K562 (cell line): Measurements from ENCODE around the gene MPL. TPM values are rescaled to one million over a fixed set of nuclear protein-coding genes. Genes with fewer than 3 reads are reported as not detected.
A peak's percentile ranks its signal among the peaks of the same experiment; 100 is the strongest.

ENCODE experiments used
- CBFA2T2 ChIP-seq: fragments of 450-650 bp; conservative IDR thresholded peaks from 2 replicates; pipeline ENCODE4 v1.6.1; 2017; ENCODE audit warnings: mild to moderate bottlenecking
- CBX8 ChIP-seq: fragments of 200-600 bp; sonication (generic); IDR thresholded peaks from 2 replicates; pipeline ENCODE4 v1.6.1; 2012; ENCODE audit warnings: borderline replicate concordance, mixed run types, low read depth, mild to moderate bottlenecking, moderate library complexity, mixed read lengths, low read length, control low read depth, inconsistent platforms; ENCODE audit not compliant: poor library complexity, severe bottlenecking; ENCODE audit errors: extremely low read depth
- HES1 ChIP-seq: fragments of 450-650 bp; IDR thresholded peaks from 2 replicates; pipeline ENCODE4 v1.6.1; 2016; ENCODE audit warnings: low read depth, mild to moderate bottlenecking, moderate library complexity
- ILF3 ChIP-seq: fragments of 450-650 bp; IDR thresholded peaks from 2 replicates; pipeline ENCODE4 v1.6.1; 2018; ENCODE audit warnings: antibody characterized with exemption, mild to moderate bottlenecking, moderate library complexity, borderline replicate concordance
- MLLT1 ChIP-seq, 2 experiments: fragments of 450-650 bp; IDR thresholded peaks; 2 replicates each; pipeline ENCODE4 v1.6.1; 2016
- RNF219 ChIP-seq: fragments of 250-450 bp; sonication (Bioruptor Pico); IDR thresholded peaks from 2 replicates; pipeline ENCODE4 v1.5.0; 2022; ENCODE audit warnings: mild to moderate bottlenecking
- SMARCA5 ChIP-seq: fragments of 450-650 bp; IDR thresholded peaks from 2 replicates; pipeline ENCODE4 v1.6.1; 2016
- TEAD1 ChIP-seq, 2 experiments: fragments of 450-650 bp in 1 of 2; sonication (generic) in 1 of 2; formaldehyde crosslinking; IDR thresholded peaks; 2 replicates each; pipeline versions ENCODE4 v1.4.0 to v1.8.0; 2020 to 2022; ENCODE audit warnings: mild to moderate bottlenecking in 2 of 2, missing genetic modification reagents in 1 of 2
- ZBTB43 ChIP-seq: sonication (generic); formaldehyde crosslinking; IDR thresholded peaks from 2 replicates; pipeline ENCODE4 v1.8.0; 2023; ENCODE audit warnings: mild to moderate bottlenecking, missing genetic modification reagents
- ZNF407 ChIP-seq: fragments of 450-650 bp; IDR thresholded peaks from 2 replicates; pipeline ENCODE4 v1.6.1; 2016; ENCODE audit warnings: low read depth
- polyA plus RNA-seq, 8 experiments: library from polyadenylated mRNA; depleted of rRNA in 4 of 8; stranded (reverse) in 5 of 8; unstranded in 3 of 8; fragments of >200 nt; fragmentation: Nextera tagmentation in 2 of 8; fragmentation: Illumina TruSeq in 1 of 8; extraction: Ambion mirVana in 2 of 8; extraction: Trizol in 1 of 8; gene quantifications; 2 replicates each; pipeline versions ENCODE4 v1.2.1 to v1.2.3, GENCODE V29; 2011 to 2014; ENCODE audit warnings: inconsistent platforms in 1 of 8, missing spikeins in 1 of 8
- total RNA-seq, 7 experiments: library from RNA; depleted of rRNA in 6 of 7; stranded (reverse); fragments of >200 nt in 6 of 7; fragmentation: Illumina TruSeq in 2 of 7; extraction: Trizol in 2 of 7; gene quantifications; 2 replicates each; pipeline versions ENCODE4 v1.2.1 to v1.2.3, GENCODE V29; 2011 to 2021; ENCODE audit warnings: low replicate concordance in 1 of 7

The MPL gene
- total and polyA plus RNA-seq, 9 of the 15 experiments (the other 6 are each of a cell fraction or from before 2014, with no cell fraction given), result not detected

- TF ChIP-seq MLLT1 (IDR thresholded peaks at IDR 0.05) (peak in 1 of 2 experiments; percentile 26; a peak in 1 of 4 replicates), CBFA2T2 (peak; percentile 70), ZNF407 (no peak), TEAD1 (CRISPR knock-in tag; IDR thresholded peaks at IDR 0.05) (no peak), ILF3 (no peak), HES1 (no peak), RNF219 (CRISPR knock-in tag) (no peak), CBX8 (no peak), ZBTB43 (CRISPR knock-in tag) (no peak), SMARCA5 (no peak)
Observed at GRCh38 chr1:43344267-43344850, 6.7 kb downstream of the MPL start (continued).
